Tibial artery (tissue), 4 donors: ENCODE results near the gene MYOZ2.
A peak's percentile ranks its signal among the peaks of the same experiment; 100 is the strongest.

Source experiments
- DNase-seq, 2 donors: peaks; one replicate each; pipeline ENCODE4 v3.0.0-alpha.2; 2019
- H3K27ac ChIP-seq, 2 donors: fragments of 200-600 bp; sonication (generic) in 1 of 2; 1 replicate in 1 of 2; 2 replicates in 1 of 2; pipeline ENCODE4 v1.5.1; 2018 to 2019; ENCODE audit warnings: mild to moderate bottlenecking in 1 of 2
- H3K27me3 ChIP-seq, 2 donors: fragments of 200-600 bp; sonication (generic) in 1 of 2; one replicate each; pipeline versions ENCODE4 v1.5.1 to v1.6.0; 2016 to 2019
- H3K36me3 ChIP-seq, 3 donors: fragments of 200-600 bp; sonication (generic) in 2 of 3; one replicate each; pipeline ENCODE4 v1.5.1; 2016 to 2019; ENCODE audit warnings: mild to moderate bottlenecking in 2 of 3
- H3K4me1 ChIP-seq, 4 donors: fragments of 200-600 bp; sonication (generic) in 2 of 4; 1 replicate in 3 of 4; 2 replicates in 1 of 4; pipeline ENCODE4 v1.5.1; 2016 to 2019
- H3K4me3 ChIP-seq, 2 donors: fragments of 200-600 bp; sonication (generic) in 1 of 2; 1 replicate in 1 of 2; 2 replicates in 1 of 2; pipeline ENCODE4 v1.5.1; 2018 to 2019; ENCODE audit warnings: mild to moderate bottlenecking in 2 of 2
- H3K9me3 ChIP-seq, 3 donors: fragments of 200-600 bp; sonication (generic) in 1 of 3; one replicate each; pipeline ENCODE4 v1.5.1; 2016 to 2019
- CTCF ChIP-seq, 2 experiments: fragments of 200-600 bp in 1 of 2; fragments of 450-650 bp in 1 of 2; IDR thresholded peaks; one replicate each; pipeline ENCODE4 v1.5.1; 2017 to 2019; ENCODE audit warnings: antibody characterized with exemption in 2 of 2, mild to moderate bottlenecking in 1 of 2, moderate library complexity in 1 of 2
- intact Hi-C: fragments of 100-400 bp; cut with DNase I; formaldehyde crosslinking; loops from one replicate; pipeline ENCODE4 v1.15.0; 2023; ENCODE audit warnings: low total_unique reads

The MYOZ2 gene

GRCh38 chr4:119135721-119136121 lies at the start of gene MYOZ2:
MYOZ2 (plus strand) TSS chr4:119135832; CDS start chr4:119136526, 694 bp downstream.
- TF ChIP-seq CTCF (IDR thresholded peaks at IDR 0.05), result no peak
- intact Hi-C loops, result no loop called here
- Histone ChIP-seq H3K4me1 (peaks cover 0 to 52% (median 2%) of the 10 kb centered on the region in 4 donors), H3K4me3 (no peak within 1 kb of the TSS), H3K36me3 (no peaks in the 10 kb centered on the region), H3K27me3 (no peaks in the 10 kb centered on the region), H3K9me3 (no peaks in the 10 kb centered on the region), H3K27ac (peak within 1 kb of the TSS; percentile 39 to 58)
- DNase-seq, result no peak

- Histone ChIP-seq H3K9me3 (no peaks in the 10 kb centered on the region), H3K27ac (no peak overlapping the region), H3K4me1 (no peaks in the 10 kb centered on the region), H3K4me3 (no peak overlapping the region), H3K27me3 (no peaks in the 10 kb centered on the region), H3K36me3 (no peaks in the 10 kb centered on the region)
- intact Hi-C loops, result no loop called here
- DNase-seq, result no peak
- TF ChIP-seq CTCF (IDR thresholded peaks at IDR 0.05), result no peak
Measured at GRCh38 chr4:119087121-119087520, 48.5 kb upstream of the MYOZ2 start.

GRCh38 chr4:119087656-119088055 lies 48.0 kb upstream of the MYOZ2 start:
- no peaks in the 10 kb centered on the region for H3K9me3 ChIP-seq
- H3K4me1 ChIP-seq, result no peaks in the 10 kb centered on the region
- no peak for TF ChIP-seq CTCF (IDR thresholded peaks at IDR 0.05)
- H3K27me3 ChIP-seq, result no peaks in the 10 kb centered on the region
- H3K4me3 ChIP-seq, result no peak overlapping the region
- H3K36me3 ChIP-seq, result no peaks in the 10 kb centered on the region
- H3K27ac ChIP-seq, result no peak overlapping the region
- intact Hi-C loops, result no loop called here
- no peak for DNase-seq

GRCh38 chr4:119093042-119093827 lies 42.4 kb upstream of the MYOZ2 start:
- Histone ChIP-seq H3K27me3 (no peaks in the 10 kb centered on the region), H3K4me1 (peaks cover 0 to 3% (median 0%) of the 10 kb centered on the region in 4 donors), H3K4me3 (no peak overlapping the region), H3K36me3 (no peaks in the 10 kb centered on the region), H3K27ac (no peak overlapping the region), H3K9me3 (no peaks in the 10 kb centered on the region)
- no peak for TF ChIP-seq CTCF (IDR thresholded peaks at IDR 0.05)
- intact Hi-C loops, result no loop called here
- no peak for DNase-seq

GRCh38 chr4:119097282-119097900 lies 38.2 kb upstream of the MYOZ2 start:
- DNase-seq, result no peak
- Histone ChIP-seq H3K9me3 (no peaks in the 10 kb centered on the region), H3K4me1 (peaks cover 0 to 28% (median 9%) of the 10 kb centered on the region in 4 donors), H3K36me3 (no peaks in the 10 kb centered on the region), H3K27ac (no peak overlapping the region), H3K4me3 (no peak overlapping the region), H3K27me3 (no peaks in the 10 kb centered on the region)
- intact Hi-C loops, result no loop called here
- no peak for TF ChIP-seq CTCF (IDR thresholded peaks at IDR 0.05)
